ENCODE measurements around the gene ALDH3B2. TPM values are rescaled to one million over a fixed set of nuclear protein-coding genes. Genes with fewer than 3 reads are reported as not detected.
"Not testable (repeated sequence)": the region's sequence is repeated elsewhere in the genome, so short reads cannot be mapped to it uniquely, and the experiment has no call there.

Gene ALDH3B2
- total and polyA plus RNA-seq, 2 donors = 0.57 to 11.1 TPM

GRCh38 chr11:67704524-67704923 lies 30.1 kb upstream of the ALDH3B2 start:
- 96% methylated on average over 7 of the region's 7 CpGs for WGBS

GRCh38 chr11:67703709-67704108 lies 29.3 kb upstream of the ALDH3B2 start:
- not testable (repeated sequence) for H3K27ac ChIP-seq (ENCODE audit: low read depth in 1 of 2, low read length in 1 of 2); H3K4me1 ChIP-seq (ENCODE audit: control insufficient read depth in 2 of 2, insufficient read depth in 2 of 2, low read length in 2 of 2); DNase-seq (ENCODE audit: low read depth in 6 of 9, low spot score in 9 of 9); H3K27me3 ChIP-seq (ENCODE audit: control insufficient read depth in 2 of 2, insufficient read depth in 1 of 2, low read length in 1 of 2); H3K4me3 ChIP-seq (ENCODE audit: low read length in 2 of 2); H3K9me3 ChIP-seq (ENCODE audit: control insufficient read depth in 2 of 2, insufficient read depth in 1 of 2, low read length in 1 of 2); H3K36me3 ChIP-seq (ENCODE audit: control insufficient read depth in 2 of 2, insufficient read depth in 2 of 2, low read length in 1 of 2)
- WGBS = 97% methylated on average over 5 of the region's 5 CpGs

More at GRCh38 chr11:67704524-67704923, 30.1 kb upstream of the ALDH3B2 start:
- no peaks in the 10 kb centered on the region for H3K27me3 ChIP-seq (ENCODE audit: control insufficient read depth in 2 of 2, insufficient read depth in 1 of 2, low read length in 1 of 2)
- H3K4me3 ChIP-seq (ENCODE audit: low read length in 2 of 2) = no peak overlapping the region
- H3K4me1 ChIP-seq (ENCODE audit: control insufficient read depth in 2 of 2, insufficient read depth in 2 of 2, low read length in 2 of 2) = no peaks in the 10 kb centered on the region
- H3K36me3 ChIP-seq (ENCODE audit: control insufficient read depth in 2 of 2, insufficient read depth in 2 of 2, low read length in 1 of 2) = no peaks in the 10 kb centered on the region
- H3K9me3 ChIP-seq (ENCODE audit: control insufficient read depth in 2 of 2, insufficient read depth in 1 of 2, low read length in 1 of 2) = no peaks in the 10 kb centered on the region
- no peak for DNase-seq (ENCODE audit: low read depth in 6 of 9, low spot score in 9 of 9)
- no peak overlapping the region for H3K27ac ChIP-seq (ENCODE audit: low read depth in 1 of 2, low read length in 1 of 2)

- H3K27me3 ChIP-seq (ENCODE audit: control insufficient read depth in 2 of 2, insufficient read depth in 1 of 2, low read length in 1 of 2) = no peaks in the 10 kb centered on the region
Observed at GRCh38 chr11:67700548-67701262, 26.3 kb upstream of the ALDH3B2 start.

GRCh38 chr11:67700141-67700540 lies 25.7 kb upstream of the ALDH3B2 start:
- no peak for DNase-seq (ENCODE audit: low read depth in 6 of 9, low spot score in 9 of 9)

More at GRCh38 chr11:67700548-67701262, 26.3 kb upstream of the ALDH3B2 start:
- Histone ChIP-seq H3K36me3 (ENCODE audit: control insufficient read depth in 2 of 2, insufficient read depth in 2 of 2, low read length in 1 of 2) (no peaks in the 10 kb centered on the region), H3K9me3 (ENCODE audit: control insufficient read depth in 2 of 2, insufficient read depth in 1 of 2, low read length in 1 of 2) (peaks cover 0 to 4% of the 10 kb centered on the region in 2 donors), H3K4me3 (ENCODE audit: low read length in 2 of 2) (no peak overlapping the region), H3K4me1 (ENCODE audit: control insufficient read depth in 2 of 2, insufficient read depth in 2 of 2, low read length in 2 of 2) (no peaks in the 10 kb centered on the region), H3K27ac (ENCODE audit: low read depth in 1 of 2, low read length in 1 of 2) (no peak overlapping the region)
- DNase-seq (ENCODE audit: low read depth in 6 of 9, low spot score in 9 of 9) = no peak
- 95% methylated on average over 11 of the region's 11 CpGs for WGBS

GRCh38 chr11:67699521-67699920 lies 25.1 kb upstream of the ALDH3B2 start:
- no peak for DNase-seq (ENCODE audit: low read depth in 6 of 9, low spot score in 9 of 9)
- Histone ChIP-seq H3K27me3 (ENCODE audit: control insufficient read depth in 2 of 2, insufficient read depth in 1 of 2, low read length in 1 of 2) (no peaks in the 10 kb centered on the region), H3K36me3 (ENCODE audit: control insufficient read depth in 2 of 2, insufficient read depth in 2 of 2, low read length in 1 of 2) (no peaks in the 10 kb centered on the region), H3K9me3 (ENCODE audit: control insufficient read depth in 2 of 2, insufficient read depth in 1 of 2, low read length in 1 of 2) (peaks cover 0 to 11% of the 10 kb centered on the region in 2 donors), H3K4me1 (ENCODE audit: control insufficient read depth in 2 of 2, insufficient read depth in 2 of 2, low read length in 2 of 2) (no peaks in the 10 kb centered on the region), H3K27ac (ENCODE audit: low read depth in 1 of 2, low read length in 1 of 2) (no peak overlapping the region), H3K4me3 (ENCODE audit: low read length in 2 of 2) (no peak overlapping the region)
- 97% methylated on average over 10 of the region's 10 CpGs for WGBS

More at GRCh38 chr11:67700141-67700540, 25.7 kb upstream of the ALDH3B2 start:
- H3K36me3 ChIP-seq (ENCODE audit: control insufficient read depth in 2 of 2, insufficient read depth in 2 of 2, low read length in 1 of 2) = no peaks in the 10 kb centered on the region
- no peaks in the 10 kb centered on the region for H3K27me3 ChIP-seq (ENCODE audit: control insufficient read depth in 2 of 2, insufficient read depth in 1 of 2, low read length in 1 of 2)
- H3K27ac ChIP-seq (ENCODE audit: low read depth in 1 of 2, low read length in 1 of 2) = no peak overlapping the region
- H3K4me3 ChIP-seq (ENCODE audit: low read length in 2 of 2) = no peak overlapping the region
- H3K9me3 ChIP-seq (ENCODE audit: control insufficient read depth in 2 of 2, insufficient read depth in 1 of 2, low read length in 1 of 2) = peaks cover 0 to 10% of the 10 kb centered on the region in 2 donors
- H3K4me1 ChIP-seq (ENCODE audit: control insufficient read depth in 2 of 2, insufficient read depth in 2 of 2, low read length in 2 of 2) = no peaks in the 10 kb centered on the region
- WGBS = 86% methylated on average over 10 of the region's 10 CpGs

- Histone ChIP-seq H3K36me3 (ENCODE audit: control insufficient read depth in 2 of 2, insufficient read depth in 2 of 2, low read length in 1 of 2) (no peaks in the 10 kb centered on the region), H3K4me1 (ENCODE audit: control insufficient read depth in 2 of 2, insufficient read depth in 2 of 2, low read length in 2 of 2) (no peaks in the 10 kb centered on the region), H3K4me3 (ENCODE audit: low read length in 2 of 2) (no peak overlapping the region), H3K27ac (ENCODE audit: low read depth in 1 of 2, low read length in 1 of 2) (no peak overlapping the region), H3K9me3 (ENCODE audit: control insufficient read depth in 2 of 2, insufficient read depth in 1 of 2, low read length in 1 of 2) (peaks cover 0 to 11% of the 10 kb centered on the region in 2 donors), H3K27me3 (ENCODE audit: control insufficient read depth in 2 of 2, insufficient read depth in 1 of 2, low read length in 1 of 2) (no peaks in the 10 kb centered on the region)
- no peak for DNase-seq (ENCODE audit: low read depth in 6 of 9, low spot score in 9 of 9)
- 89% methylated on average over 6 of the region's 6 CpGs for WGBS
Observed at GRCh38 chr11:67698247-67698646, 23.8 kb upstream of the ALDH3B2 start.

DNA sequence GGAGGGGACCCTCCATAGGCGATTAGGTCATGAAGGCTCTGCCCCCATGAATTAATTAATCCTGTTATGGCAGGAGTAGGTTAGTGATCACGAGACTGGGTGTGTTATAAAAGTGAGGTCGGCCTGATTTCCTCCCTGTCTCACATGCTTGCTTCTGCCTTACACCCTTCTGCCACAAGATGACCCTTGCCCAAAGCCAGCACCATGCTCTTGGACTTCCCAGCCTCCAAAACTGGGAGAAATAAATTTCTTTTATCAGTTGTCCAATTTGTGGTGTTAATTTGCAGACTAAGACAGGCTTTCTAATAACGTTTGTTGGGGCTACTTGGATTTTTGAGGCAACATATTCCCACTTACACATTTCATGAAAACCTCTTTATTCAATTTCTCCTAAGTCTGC lies 23.4 kb upstream of the ALDH3B2 start:
- peaks cover 0 to 11% of the 10 kb centered on the region in 2 donors for H3K9me3 ChIP-seq (ENCODE audit: control insufficient read depth in 2 of 2, insufficient read depth in 1 of 2, low read length in 1 of 2)
- H3K36me3 ChIP-seq (ENCODE audit: control insufficient read depth in 2 of 2, insufficient read depth in 2 of 2, low read length in 1 of 2) = no peaks in the 10 kb centered on the region
- WGBS = 96% methylated on average over 4 of the region's 4 CpGs
- H3K27me3 ChIP-seq (ENCODE audit: control insufficient read depth in 2 of 2, insufficient read depth in 1 of 2, low read length in 1 of 2) = no peaks in the 10 kb centered on the region
- H3K27ac ChIP-seq (ENCODE audit: low read depth in 1 of 2, low read length in 1 of 2) = no peak overlapping the region
- H3K4me1 ChIP-seq (ENCODE audit: control insufficient read depth in 2 of 2, insufficient read depth in 2 of 2, low read length in 2 of 2) = no peaks in the 10 kb centered on the region
- no peak for DNase-seq (ENCODE audit: low read depth in 6 of 9, low spot score in 9 of 9)
- H3K4me3 ChIP-seq (ENCODE audit: low read length in 2 of 2) = no peak overlapping the region

DNA sequence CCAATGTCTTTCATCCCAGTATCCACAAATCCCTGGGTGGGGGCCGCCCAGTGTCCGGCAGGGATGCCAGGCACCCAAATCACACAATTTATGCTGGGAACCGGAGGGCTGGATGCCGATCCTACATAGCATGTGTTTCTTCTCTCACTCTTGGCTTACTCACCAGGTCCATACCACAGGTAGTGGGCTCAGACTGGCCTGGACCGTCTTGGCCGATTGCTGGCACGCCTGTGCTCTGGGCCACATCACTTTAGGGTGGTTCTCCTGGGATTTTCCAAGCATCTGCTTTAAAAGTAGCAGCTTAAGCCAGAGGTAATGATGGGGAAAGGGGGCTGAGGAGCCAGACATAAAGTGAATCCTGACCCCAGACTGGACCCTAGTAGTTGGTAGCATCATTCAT lies 22.6 kb upstream of the ALDH3B2 start:
- no peak overlapping the region for H3K27ac ChIP-seq (ENCODE audit: low read depth in 1 of 2, low read length in 1 of 2)

DNA sequence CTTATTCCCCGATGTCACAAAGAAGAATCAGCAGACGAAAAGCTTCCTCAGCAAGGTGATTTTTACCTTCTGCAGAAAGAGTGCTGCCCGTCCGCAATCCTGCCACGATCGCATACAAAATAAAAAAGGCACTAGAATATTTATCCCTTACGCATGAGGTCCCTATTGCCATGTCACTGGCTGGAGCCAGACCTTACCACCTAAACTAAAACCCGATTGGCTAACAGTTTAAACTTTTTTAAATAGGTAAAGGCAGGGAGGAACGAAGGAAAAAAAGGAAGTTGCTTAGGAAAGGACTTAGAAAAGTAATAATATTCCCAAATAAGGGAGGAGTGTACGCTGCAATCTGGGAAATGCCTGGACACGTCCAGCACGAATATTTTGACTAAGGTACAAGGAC lies 21.2 kb upstream of the ALDH3B2 start:
- H3K27me3 ChIP-seq (ENCODE audit: control insufficient read depth in 2 of 2, insufficient read depth in 1 of 2, low read length in 1 of 2) = no peaks in the 10 kb centered on the region
- WGBS = 93% methylated on average over 12 of the region's 12 CpGs

More for the DNA sequence above, 22.6 kb upstream of the ALDH3B2 start:
- Histone ChIP-seq H3K36me3 (ENCODE audit: control insufficient read depth in 2 of 2, insufficient read depth in 2 of 2, low read length in 1 of 2) (no peaks in the 10 kb centered on the region), H3K27me3 (ENCODE audit: control insufficient read depth in 2 of 2, insufficient read depth in 1 of 2, low read length in 1 of 2) (no peaks in the 10 kb centered on the region), H3K9me3 (ENCODE audit: control insufficient read depth in 2 of 2, insufficient read depth in 1 of 2, low read length in 1 of 2) (peaks cover 0 to 11% of the 10 kb centered on the region in 2 donors), H3K4me1 (ENCODE audit: control insufficient read depth in 2 of 2, insufficient read depth in 2 of 2, low read length in 2 of 2) (no peaks in the 10 kb centered on the region), H3K4me3 (ENCODE audit: low read length in 2 of 2) (no peak overlapping the region)
- DNase-seq (ENCODE audit: low read depth in 6 of 9, low spot score in 9 of 9) = no peak
- WGBS = 89% methylated on average over 7 of the region's 7 CpGs

More for the DNA sequence above, 21.2 kb upstream of the ALDH3B2 start:
- no peak overlapping the region for H3K4me3 ChIP-seq (ENCODE audit: low read length in 2 of 2)
- no peak for DNase-seq (ENCODE audit: low read depth in 6 of 9, low spot score in 9 of 9)
- H3K27ac ChIP-seq (ENCODE audit: low read depth in 1 of 2, low read length in 1 of 2) = no peak overlapping the region
- no peaks in the 10 kb centered on the region for H3K4me1 ChIP-seq (ENCODE audit: control insufficient read depth in 2 of 2, insufficient read depth in 2 of 2, low read length in 2 of 2)
- peaks cover 0 to 11% of the 10 kb centered on the region in 2 donors for H3K9me3 ChIP-seq (ENCODE audit: control insufficient read depth in 2 of 2, insufficient read depth in 1 of 2, low read length in 1 of 2)
- no peaks in the 10 kb centered on the region for H3K36me3 ChIP-seq (ENCODE audit: control insufficient read depth in 2 of 2, insufficient read depth in 2 of 2, low read length in 1 of 2)
